K562 (cell line): ENCODE measurements around the gene RAE1. TPM values are rescaled to one million over a fixed set of nuclear protein-coding genes. Genes with fewer than 3 reads are reported as not detected.

Source experiments
- ATAC-seq: fragments of 200-7000 bp; cut with Tn5 transposase; 3 replicates; pipeline ENCODE4 v1.9.1; 2020; ENCODE audit warnings: moderate library complexity
- BruUV-seq: library from RNA; stranded (reverse); fragments of 400-500 nt; replicated peaks from 2 replicates; lab custom pipeline; 2021; lab: Mats Ljungman, UMichigan
- CTCF ChIA-PET: fragments of 300-600 bp; formaldehyde crosslinking; extraction: SDS; loops from one replicate; lab custom pipeline; 2021; ENCODE audit warnings: low intra/inter-chr PET ratio; lab: Yijun Ruan, JAX
- POLR2A ChIA-PET: fragments of 300-600, 350-650 bp; sonication (Branson Sonifier 250); formaldehyde crosslinking; extraction: SDS; loops from one replicate; lab custom pipeline; 2021; ENCODE audit warnings: antibody characterized with exemption, inconsistent platforms; lab: Yijun Ruan, JAX
- DNase-seq, 4 experiments: peaks; one replicate each; pipeline versions ENCODE4 v3.0.0 to v3.0.0-alpha.2; 2011 to 2018; ENCODE audit warnings: low spot score in 3 of 4, mixed read lengths in 3 of 4; ENCODE audit errors: extremely low read depth in 1 of 4
- FAIRE-seq: peaks from 2 replicates; lab custom pipeline; 2011; peaks lifted over from hg19 to GRCh38; lab: Jason Lieb, UNC
- H2AFZ ChIP-seq: 2 replicates; pipeline ENCODE4 v1.6.0; 2011; ENCODE audit warnings: low read depth, low read length, control low read depth, inconsistent platforms
- H3K27ac ChIP-seq: fragments of 200-600 bp; 3 replicates; pipeline ENCODE4 v1.8.0; 2011; ENCODE audit warnings: low read depth, mild to moderate bottlenecking, control low read depth, inconsistent platforms, low read length, moderate library complexity, mixed read lengths; ENCODE audit errors: extremely low read depth
- H3K27me3 ChIP-seq, 2 experiments: fragments of 300-600 bp in 1 of 2; 2 replicates in 1 of 2; 3 replicates in 1 of 2; pipeline versions ENCODE4 v1.6.0 to v1.8.0; 2011; ENCODE audit warnings: inconsistent platforms in 2 of 2, low read length in 2 of 2, mild to moderate bottlenecking in 1 of 2, mixed read lengths in 1 of 2, moderate library complexity in 1 of 2; ENCODE audit not compliant: control insufficient read depth in 2 of 2, insufficient read depth in 2 of 2
- H3K36me3 ChIP-seq: fragments of 300-600 bp; 3 replicates; pipeline ENCODE4 v1.8.0; 2011; ENCODE audit warnings: mild to moderate bottlenecking, low read length, inconsistent platforms; ENCODE audit not compliant: control insufficient read depth, insufficient read depth
- H3K4me1 ChIP-seq, 2 experiments: fragments of 200-600 bp in 1 of 2; replicated peaks in 1 of 2; 2 replicates in 1 of 2; 3 replicates in 1 of 2; pipeline versions ENCODE4 v1.5.1 to v1.8.0; 2011; ENCODE audit warnings: inconsistent platforms in 2 of 2, low read length in 2 of 2, mild to moderate bottlenecking in 1 of 2, mixed read lengths in 1 of 2, moderate library complexity in 1 of 2; ENCODE audit not compliant: control insufficient read depth in 2 of 2, insufficient read depth in 2 of 2
- H3K4me2 ChIP-seq: 2 replicates; pipeline ENCODE4 v1.6.1; 2011; ENCODE audit warnings: low read length, control low read depth, inconsistent platforms, mixed read lengths; ENCODE audit not compliant: insufficient read depth
- H3K4me3 ChIP-seq: fragments of 200-600 bp; sonication (generic), shearing (Covaris generic); 2 replicates; pipeline ENCODE4 v1.5.1; 2016; ENCODE audit warnings: control low read depth, inconsistent platforms
- H3K79me2 ChIP-seq: fragments of 200-600 bp; 3 replicates; pipeline ENCODE4 v1.8.0; 2011; ENCODE audit warnings: low read length, inconsistent platforms; ENCODE audit not compliant: control insufficient read depth, insufficient read depth
- H3K9ac ChIP-seq, 2 experiments: 2 replicates each; pipeline versions ENCODE4 v1.6.0 to v1.6.1; 2011; ENCODE audit warnings: low read depth in 2 of 2, low read length in 2 of 2, control low read depth in 1 of 2, inconsistent platforms in 1 of 2, mild to moderate bottlenecking in 1 of 2, mixed read lengths in 1 of 2; ENCODE audit not compliant: insufficient read depth in 1 of 2
- H3K9me1 ChIP-seq: one replicate; pipeline ENCODE4 v1.6.0; 2011; ENCODE audit warnings: inconsistent platforms, mild to moderate bottlenecking, low read length, moderate library complexity; ENCODE audit not compliant: control insufficient read depth, insufficient read depth
- H3K9me3 ChIP-seq: replicated peaks from 2 replicates; pipeline ENCODE4 v1.5.1; 2011; ENCODE audit warnings: low read depth, low read length, inconsistent platforms; ENCODE audit not compliant: control insufficient read depth, insufficient read depth
- H4K20me1 ChIP-seq: replicated peaks from 2 replicates; pipeline ENCODE4 v1.6.1; 2011; ENCODE audit warnings: low read length, inconsistent platforms, mixed read lengths; ENCODE audit not compliant: control insufficient read depth, insufficient read depth
- HOXB6 ChIP-seq: fragments of 250-450 bp; sonication (Bioruptor Pico); IDR thresholded peaks from 2 replicates; pipeline ENCODE4 v1.5.1; 2022; ENCODE audit warnings: mild to moderate bottlenecking, borderline replicate concordance
- MBD2 ChIP-seq: sonication (generic); IDR thresholded peaks from 2 replicates; pipeline ENCODE4 v1.6.1; 2016; ENCODE audit warnings: low read depth, borderline replicate concordance
- NR1H2 ChIP-seq: sonication (generic); formaldehyde crosslinking; IDR thresholded peaks from 2 replicates; pipeline ENCODE4 v1.4.0; 2020; ENCODE audit warnings: mild to moderate bottlenecking, missing genetic modification reagents
- POLR2AphosphoS5 ChIP-seq: IDR thresholded peaks from 2 replicates; pipeline ENCODE4 v1.6.1; 2011; ENCODE audit warnings: mild to moderate bottlenecking, low read depth, low read length, moderate library complexity; ENCODE audit not compliant: control insufficient read depth, insufficient read depth
- POLR2G ChIP-seq: fragments of 200-400 bp; formaldehyde crosslinking; IDR thresholded peaks from 2 replicates; pipeline ENCODE4 v1.6.1; 2017; ENCODE audit warnings: low read depth, mild to moderate bottlenecking, antibody characterized with exemption, low read length, moderate library complexity
- SRSF3 ChIP-seq: fragments of 200-400 bp; formaldehyde crosslinking; IDR thresholded peaks from 2 replicates; pipeline ENCODE4 v1.6.1; 2016; ENCODE audit warnings: mild to moderate bottlenecking, low read length, moderate library complexity; ENCODE audit not compliant: insufficient read depth
- TAF9B ChIP-seq: fragments of 450-650 bp; IDR thresholded peaks from 2 replicates; pipeline ENCODE4 v1.6.1; 2018; ENCODE audit warnings: mild to moderate bottlenecking; ENCODE audit not compliant: partially characterized antibody
- ZNF274 ChIP-seq: IDR thresholded peaks from 2 replicates; pipeline ENCODE4 v1.6.1; 2011; ENCODE audit warnings: low read depth, mild to moderate bottlenecking, low read length, moderate library complexity, borderline replicate concordance
- ZNF584 ChIP-seq: fragments of 200-800 bp; sonication (Bioruptor generic); IDR thresholded peaks from 2 replicates; pipeline ENCODE4 v1.6.1; 2016; ENCODE audit warnings: low read depth, mild to moderate bottlenecking, missing genetic modification characterization, missing compliant biosample characterization
- WGBS: fragments of 100-300 bp; shearing (Covaris generic); methylation state at CpG from one replicate; pipeline ENCODE4 v1.1.6; 2016; ENCODE audit warnings: low coverage, mixed read lengths; ENCODE audit not compliant: insufficient coverage; ENCODE audit errors: missing lambda C conversion rate; 5-methylcytosine and 5-hydroxymethylcytosine counted together
- in situ Hi-C: fragments of 300-500 bp; cut with MboI; formaldehyde crosslinking; loops from 4 replicates; pipeline ENCODE4 v1.15.0; 2018; ENCODE audit warnings: inconsistent platforms, mixed read lengths
- intact Hi-C: fragments of 100-400 bp; cut with micrococcal nuclease; formaldehyde crosslinking; loops from 2 replicates; pipeline ENCODE4 v1.14.2; 2022
- polyA plus RNA-seq, 8 experiments: library from polyadenylated mRNA; depleted of rRNA in 4 of 8; stranded (reverse) in 5 of 8; unstranded in 3 of 8; fragments of >200 nt; fragmentation: Nextera tagmentation in 2 of 8; fragmentation: Illumina TruSeq in 1 of 8; extraction: Ambion mirVana in 2 of 8; extraction: Trizol in 1 of 8; gene quantifications; 2 replicates each; pipeline versions ENCODE4 v1.2.1 to v1.2.3, GENCODE V29; 2011 to 2014; ENCODE audit warnings: inconsistent platforms in 1 of 8, missing spikeins in 1 of 8
- total RNA-seq, 7 experiments: library from RNA; depleted of rRNA in 6 of 7; stranded (reverse); fragments of >200 nt in 6 of 7; fragmentation: Illumina TruSeq in 2 of 7; extraction: Trizol in 2 of 7; gene quantifications; 2 replicates each; pipeline versions ENCODE4 v1.2.1 to v1.2.3, GENCODE V29; 2011 to 2021; ENCODE audit warnings: low replicate concordance in 1 of 7

The RAE1 gene
- total and polyA plus RNA-seq, 9 of the 15 experiments (the other 6 are each of a cell fraction or from before 2014, with no cell fraction given), result 33.7 to 248 (median 77.7) TPM

DNA sequence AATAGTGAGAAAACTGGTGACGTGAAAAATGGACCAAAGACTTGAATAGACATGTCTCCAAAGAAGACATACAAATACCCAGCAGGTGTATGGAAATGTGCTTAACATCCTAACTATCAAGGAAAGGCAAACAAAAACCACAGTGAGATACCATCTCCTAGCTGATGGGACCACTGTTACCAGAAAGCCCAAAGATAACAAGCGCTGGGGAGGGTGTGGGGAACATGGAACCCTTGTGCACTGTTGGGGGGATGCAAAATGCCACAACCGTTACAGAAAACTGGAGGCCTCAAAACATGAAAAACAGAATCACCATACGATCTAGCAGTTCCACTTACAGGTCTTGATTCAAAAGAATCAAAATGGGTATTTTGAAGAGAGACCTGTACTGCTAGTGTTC is 20.3 kb downstream of the RAE1 start:
- Histone ChIP-seq H2AFZ (no peak overlapping the region), H3K27ac (no peak overlapping the region), H3K79me2 (no peaks in the 10 kb centered on the region; the same call in 2 of the 3 replicates), H4K20me1 (0 out of 2 replicates have a peak, but pooled peaks cover 4% of the 10 kb centered on the region), H3K27me3 (no peaks in the 10 kb centered on the region), H3K4me1 (peaks cover 0 to 3% of the 10 kb centered on the region in 2 experiments; a peak in 1 of 5 replicates), H3K9ac (no peak overlapping the region), H3K4me3 (no peak overlapping the region), H3K4me2 (no peak overlapping the region), H3K9me3 (no peaks in the 10 kb centered on the region), H3K9me1 (no peaks in the 10 kb centered on the region), H3K36me3 (peaks cover 100% of the 10 kb centered on the region)
- intact Hi-C loops, result no loop called here
- in situ Hi-C loops, result no loop called here
- BruUV-seq, result TSS peak; percentile 17
- TF ChIP-seq TAF9B (no peak), MBD2 (no peak), ZNF584 (CRISPR knock-in tag) (no peak), POLR2AphosphoS5 (peak; percentile 21; the same call in 1 of the 2 replicates), NR1H2 (no peak)
- WGBS, result 86% methylated on average over 4 of the region's 4 CpGs
- ATAC-seq (no peak), FAIRE-seq (no peak), DNase-seq (no peak)
- CTCF ChIA-PET, result no interaction called here
- POLR2A ChIA-PET, result interaction anchor here (1.4 kb wide), 1 partner anchor 8 kb away, joined by 7 read pairs; no protein-coding TSS in a partner anchor

DNA sequence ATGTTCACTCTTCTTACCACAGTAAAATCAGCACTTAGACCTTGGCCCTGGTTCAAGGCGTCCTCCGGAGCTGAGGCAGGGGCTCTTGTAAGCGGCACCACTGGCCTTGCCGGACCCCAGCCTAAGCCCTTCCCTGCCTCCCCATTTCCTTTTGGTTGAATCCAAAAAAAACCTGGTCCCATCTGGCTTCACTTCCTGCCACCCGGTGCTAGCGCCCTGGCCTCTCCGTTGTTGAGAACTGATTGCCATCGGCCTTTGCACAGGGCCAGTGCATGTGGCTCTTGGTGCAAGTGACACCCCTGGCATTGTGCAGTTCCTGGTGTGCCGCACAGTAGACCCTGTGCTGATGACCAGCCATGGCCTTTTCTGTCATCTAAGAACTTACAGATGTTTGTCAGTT is 21.1 kb downstream of the RAE1 start:
- no peaks in the 10 kb centered on the region; the same call in 2 of the 3 replicates for H3K79me2 ChIP-seq
- no TSS peak for BruUV-seq
- H3K36me3 ChIP-seq, result peaks cover 100% of the 10 kb centered on the region
- no peak overlapping the region for H2AFZ ChIP-seq
- H3K9me1 ChIP-seq, result no peaks in the 10 kb centered on the region
- H3K27ac ChIP-seq, result no peak overlapping the region
- H3K4me3 ChIP-seq, result no peak overlapping the region
- ATAC-seq (no peak), FAIRE-seq (no peak), DNase-seq (no peak)
- H3K9ac ChIP-seq, result no peak overlapping the region
- peaks cover 0 to 3% of the 10 kb centered on the region in 2 experiments; a peak in 1 of 5 replicates for H3K4me1 ChIP-seq
- WGBS, result 93% methylated on average over 9 of the region's 9 CpGs
- H4K20me1 ChIP-seq, result 0 out of 2 replicates have a peak, but pooled peaks cover 4% of the 10 kb centered on the region
- in situ Hi-C loops, result no loop called here
- no peaks in the 10 kb centered on the region for H3K9me3 ChIP-seq
- TF ChIP-seq HOXB6 (CRISPR knock-in tag), result no peak
- TF ChIP-seq ZNF274, result no peak
- TF ChIP-seq SRSF3, result no peak
- TF ChIP-seq POLR2G, result 0 out of 2 replicates have a peak, but pooled peaks have one; percentile 7
- no peaks in the 10 kb centered on the region for H3K27me3 ChIP-seq
- CTCF ChIA-PET, result no interaction called here
- intact Hi-C loops, result no loop called here
- H3K4me2 ChIP-seq, result no peak overlapping the region
- POLR2A ChIA-PET, result interaction anchor here (0.6 to 1.4 kb wide), 2 partner anchors 9 to 10 kb away, joined by 3 to 7 read pairs; no protein-coding TSS in a partner anchor
